ENCODE data around the gene CDCA4. TPM values are rescaled to one million over a fixed set of nuclear protein-coding genes. Genes with fewer than 3 reads are reported as not detected.

The CDCA4 gene
- total RNA-seq, 1 experiment from 2014 or later, result 57.7 TPM

- Mint-ChIP-seq H3K9me3 (no peaks in the 10 kb centered on the region), H3K27me3 (ENCODE audit: low read depth) (peaks cover 42% of the 10 kb centered on the region), H3K4me1 (peaks cover 2 to 6% of the 10 kb centered on the region in 2 experiments; a peak in 2 of 4 replicates), H3K27ac (no peak overlapping the region), H3K4me3 (peak overlapping the region in 1 of 2 experiments; percentile 17; a peak in 1 of 5 replicates), H3K36me3 (ENCODE audit: insufficient read depth in 1 of 3, low read depth in 3 of 3) (no peaks in the 10 kb centered on the region)
- Histone ChIP-seq H3T11ph (ENCODE audit: low read length) (no peak overlapping the region), H3K79me2 (ENCODE audit: insufficient read depth, low read length) (no peaks in the 10 kb centered on the region), H3K4me2 (ENCODE audit: insufficient read depth, insufficient read length, low read length) (no peak overlapping the region), H2AK5ac (ENCODE audit: insufficient read length, low read length) (no peak overlapping the region), H2BK15ac (ENCODE audit: low read depth, low read length) (no peak overlapping the region), H2BK5ac (ENCODE audit: insufficient read length, low read length) (no peak overlapping the region), H3K18ac (ENCODE audit: insufficient read length, low read depth, low read length) (no peak overlapping the region), H3K79me1 (ENCODE audit: insufficient read depth, low read depth, low read length, poor library complexity, severe bottlenecking) (no peaks in the 10 kb centered on the region), H2BK120ac (ENCODE audit: low read depth, low read length, poor library complexity, severe bottlenecking) (no peak overlapping the region), H4K5ac (ENCODE audit: insufficient read length, low read depth, low read length) (no peak overlapping the region), H2BK12ac (ENCODE audit: insufficient read length, low read depth, low read length) (no peak overlapping the region), H3K23ac (ENCODE audit: insufficient read length, low read depth, low read length) (no peak overlapping the region), H4K8ac (replicated peaks; ENCODE audit: insufficient read length, low read depth, low read length) (no peak overlapping the region), H3K56ac (ENCODE audit: insufficient read length, low read depth, low read length) (no peak overlapping the region), H3K27me3 (ENCODE audit: insufficient read depth, low read length) (no peaks in the 10 kb centered on the region), H3K9me3 (ENCODE audit: control insufficient read depth, low read depth, low read length) (no peaks in the 10 kb centered on the region), H3K27ac (ENCODE audit: insufficient read length, low read depth, low read length) (no peak overlapping the region), H3K4ac (ENCODE audit: low read depth, low read length) (no peak overlapping the region), H4K20me1 (ENCODE audit: control insufficient read depth, insufficient read depth, insufficient read length) (no peaks in the 10 kb centered on the region), H3K23me2 (ENCODE audit: insufficient read length, low read depth, low read length, poor library complexity, severe bottlenecking) (no peaks in the 10 kb centered on the region), H3K9ac (ENCODE audit: extremely low read depth, insufficient read length, low read length) (no peak overlapping the region), H2AFZ (ENCODE audit: low read length) (no peak overlapping the region), H3K14ac (ENCODE audit: insufficient read depth, low read length) (no peak overlapping the region), H3K4me1 (ENCODE audit: insufficient read depth, low read length) (no peaks in the 10 kb centered on the region), H4K91ac (ENCODE audit: insufficient read length, low read depth, low read length) (no peak overlapping the region), H2BK20ac (ENCODE audit: low read depth, low read length, poor library complexity, severe bottlenecking) (no peak overlapping the region)
- WGBS (ENCODE audit: extremely low coverage, insufficient read length, low lambda C conversion rate), result no CpG with 5 or more reads among the region's 42 CpGs
- TF ChIP-seq CTCF (conservative IDR thresholded peaks at IDR 0.05), result peak; percentile 100
- peak; percentile 89 for DNase-seq
These were observed 24.9 kb upstream of the CDCA4 start for GRCh38 chr14:105045710-105046326.
